Glomerular visceral epithelial cell (primary cell): ENCODE results near the gene IL12RB1.
"Not testable (repeated sequence)": the region's sequence is repeated elsewhere in the genome, so short reads cannot be mapped to it uniquely, and the experiment has no call there.

Experiments used
- DNase-seq: peaks from one replicate; pipeline ENCODE4 v3.0.0-alpha.2; 2016; ENCODE audit errors: extremely low spot score

Gene IL12RB1

GRCh38 chr19:18046059-18046718 is 40.5 kb downstream of the IL12RB1 start:
- peak; percentile 91 for DNase-seq

GRCh38 chr19:18045307-18046050 is 41.3 kb downstream of the IL12RB1 start:
- DNase-seq, result no peak

- DNase-seq, result peak; percentile 82
Observed at GRCh38 chr19:18044825-18045304, 41.9 kb downstream of the IL12RB1 start.

DNA sequence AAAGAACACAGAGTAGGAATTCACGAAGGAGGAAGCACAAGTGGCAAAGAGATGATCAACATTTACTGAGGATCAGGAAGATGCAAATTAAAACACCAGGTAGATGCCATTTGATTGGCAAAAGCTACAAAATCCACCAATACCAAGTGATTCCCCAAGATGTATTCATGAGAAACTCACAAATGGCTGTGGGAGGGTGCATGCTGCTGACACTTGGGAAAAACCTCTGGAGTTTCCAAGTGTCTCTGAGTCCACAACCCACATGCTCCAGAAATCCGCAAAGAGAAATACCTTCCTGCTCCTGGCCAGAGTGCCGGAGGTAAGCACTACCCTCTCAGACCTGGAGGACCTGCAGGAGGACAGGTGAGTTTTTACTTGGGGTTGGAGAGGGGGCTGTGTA is 43.1 kb downstream of the IL12RB1 start:
- no peak for DNase-seq

- no peak for DNase-seq
Observed at GRCh38 chr19:18041054-18041453, 45.7 kb downstream of the IL12RB1 start.

DNA sequence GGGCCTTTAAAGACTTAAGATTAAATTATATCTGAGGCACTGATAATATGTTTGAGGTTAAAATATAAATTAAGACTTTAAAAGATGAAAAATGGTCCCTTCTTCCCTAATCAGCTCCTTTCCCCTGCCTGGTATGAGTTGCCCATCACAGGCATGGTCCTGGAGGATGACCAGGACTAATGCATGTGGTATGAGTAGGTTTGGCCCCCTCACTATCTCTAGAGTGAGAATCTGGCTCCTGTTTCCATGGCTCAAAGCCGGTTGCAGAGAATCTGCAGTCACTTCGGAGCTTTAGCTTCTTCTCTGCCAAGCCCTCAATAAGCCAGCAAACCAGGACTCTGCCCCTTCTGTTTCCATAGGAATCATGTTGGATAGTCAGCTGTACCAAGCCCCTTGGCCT is 54.6 kb downstream of the IL12RB1 start:
- not testable (repeated sequence) for DNase-seq

GRCh38 chr19:18031401-18031800 is 55.3 kb downstream of the IL12RB1 start:
- DNase-seq, result not testable (repeated sequence)

GRCh38 chr19:18029617-18030338 is 57.0 kb downstream of the IL12RB1 start:
- DNase-seq, result no peak

DNA sequence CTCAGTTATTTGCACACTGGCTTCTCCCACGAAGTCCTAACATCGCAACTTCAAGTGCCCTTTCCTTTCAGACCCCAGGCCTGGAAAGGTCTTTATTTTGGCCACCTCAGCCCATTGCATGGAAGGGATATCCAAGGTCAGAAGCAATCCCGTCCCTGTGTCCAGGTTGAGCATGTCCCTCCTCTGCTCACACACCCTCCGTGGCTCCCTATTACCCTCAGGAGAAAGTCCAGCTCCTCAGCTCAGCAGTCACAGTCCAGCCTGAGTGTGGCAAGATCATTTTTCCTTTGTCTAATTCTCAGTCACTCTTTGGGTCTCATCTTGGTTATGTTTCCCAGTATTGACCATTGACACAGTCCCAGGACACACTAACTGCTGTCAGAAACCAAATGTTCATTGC is 59.6 kb downstream of the IL12RB1 start:
- no peak for DNase-seq

DNA sequence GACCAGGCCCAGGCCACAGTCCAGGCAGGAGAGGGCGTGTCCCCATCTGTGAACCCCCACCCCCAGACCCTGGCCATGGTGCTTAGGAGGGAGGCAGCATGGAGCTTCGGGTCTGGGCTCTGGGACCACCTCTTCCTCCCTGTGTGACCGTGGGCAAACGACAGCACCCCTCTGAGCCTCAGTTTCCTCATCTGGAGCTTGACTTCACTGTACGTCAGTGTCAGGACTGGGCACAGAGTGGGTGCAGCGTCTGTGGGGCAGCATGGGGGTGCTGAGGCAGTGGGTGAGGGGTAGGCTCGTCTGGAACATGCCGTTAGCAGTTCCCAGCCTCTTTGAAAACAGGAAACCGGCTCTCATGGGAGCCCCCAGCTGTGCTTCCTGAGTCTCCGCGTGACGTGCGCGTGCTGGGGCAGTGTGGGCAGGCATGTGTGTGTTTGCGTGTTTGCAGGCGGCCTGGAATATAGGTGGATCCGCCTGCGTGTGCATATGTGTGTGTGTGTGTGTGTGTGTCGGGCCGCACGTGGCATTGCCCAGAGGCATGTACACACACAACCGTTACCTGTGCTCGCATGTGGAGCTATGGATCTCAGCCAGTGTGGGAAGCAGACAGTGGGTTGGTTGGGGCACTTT is 63.0 kb downstream of the IL12RB1 start:
- DNase-seq, result no peak

GRCh38 chr19:18021121-18021755 is 65.5 kb downstream of the IL12RB1 start:
- peak; percentile 94 for DNase-seq

DNA sequence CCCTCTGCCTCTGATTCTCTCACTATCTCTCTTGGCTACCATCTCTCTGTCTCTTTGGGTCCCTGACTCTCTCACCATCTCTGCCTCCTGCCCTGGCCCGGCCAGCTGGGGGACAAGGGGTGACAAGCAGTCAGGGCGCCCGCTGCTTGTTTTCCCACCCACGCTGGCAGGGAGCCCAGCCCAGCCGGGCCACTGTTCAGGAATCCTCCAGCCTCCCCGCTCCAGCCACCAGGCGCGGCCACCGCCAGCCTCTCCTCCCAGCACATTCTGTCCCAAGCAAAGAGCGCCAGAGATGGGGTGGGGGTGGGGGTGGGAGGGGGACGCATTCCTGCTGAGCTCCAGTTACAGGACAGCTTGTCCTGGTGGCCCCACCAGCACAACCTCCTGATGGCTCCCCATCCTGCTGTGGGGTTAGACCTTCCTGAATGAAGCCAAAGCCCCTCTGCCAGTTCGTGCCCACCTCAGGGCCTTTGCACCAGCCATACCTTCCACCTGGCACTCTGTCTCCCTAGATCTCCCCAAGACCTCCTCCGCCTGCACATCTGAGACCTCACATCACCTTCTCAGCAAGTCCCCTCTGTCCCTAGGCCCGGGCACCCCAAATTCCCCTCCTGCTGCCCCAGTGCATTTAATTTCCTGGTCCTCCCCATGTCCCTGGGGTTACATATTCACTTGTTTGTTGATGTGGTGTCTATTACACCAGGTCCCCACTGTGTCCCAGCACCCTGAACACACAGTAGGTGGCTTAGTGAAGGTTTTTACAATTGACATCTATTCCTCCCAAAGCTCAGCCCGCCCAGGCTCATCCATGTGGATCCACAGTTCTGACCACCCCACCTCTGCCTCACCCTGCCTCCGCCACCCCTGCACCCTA is 66.3 kb downstream of the IL12RB1 start:
- DNase-seq, result peak; percentile 54

DNA sequence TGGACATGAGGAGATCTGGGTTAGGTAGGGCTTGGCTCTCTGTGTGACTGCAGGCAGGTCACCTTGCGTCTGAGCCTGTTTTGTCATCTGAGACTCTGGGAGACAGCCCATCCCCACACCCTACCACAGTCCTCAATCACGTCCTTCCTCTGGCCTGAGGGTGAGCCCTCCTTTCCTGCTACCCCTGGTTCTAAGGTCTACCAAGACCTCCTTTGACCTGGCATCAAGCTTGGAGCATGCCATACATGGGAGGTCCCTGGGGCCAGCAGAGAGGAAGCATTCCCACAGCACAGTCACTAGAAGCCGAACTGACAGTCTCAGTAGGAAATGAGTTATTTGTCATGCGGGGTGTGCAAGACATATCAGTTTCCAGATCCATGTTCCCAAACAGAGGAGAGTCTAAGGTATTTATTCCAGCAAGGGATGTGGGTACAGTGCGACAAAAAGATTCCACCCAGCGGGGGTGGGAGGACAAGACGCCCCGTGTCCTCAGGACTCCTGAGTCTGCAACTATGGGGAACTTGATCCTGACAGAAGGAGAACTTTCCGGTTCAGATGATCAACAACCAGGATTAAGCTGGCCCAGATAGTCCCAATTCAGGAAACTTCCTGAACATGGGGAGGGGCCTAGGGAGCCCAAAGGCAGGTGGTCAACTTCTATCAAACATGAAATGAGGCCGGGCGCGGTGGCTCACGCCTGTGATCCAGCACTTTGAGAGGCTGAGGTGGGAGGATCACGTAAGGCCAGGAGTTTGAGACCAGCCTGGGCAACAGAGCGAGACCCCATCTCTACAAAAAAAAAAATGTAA is 69.3 kb downstream of the IL12RB1 start:
- no peak for DNase-seq

DNA sequence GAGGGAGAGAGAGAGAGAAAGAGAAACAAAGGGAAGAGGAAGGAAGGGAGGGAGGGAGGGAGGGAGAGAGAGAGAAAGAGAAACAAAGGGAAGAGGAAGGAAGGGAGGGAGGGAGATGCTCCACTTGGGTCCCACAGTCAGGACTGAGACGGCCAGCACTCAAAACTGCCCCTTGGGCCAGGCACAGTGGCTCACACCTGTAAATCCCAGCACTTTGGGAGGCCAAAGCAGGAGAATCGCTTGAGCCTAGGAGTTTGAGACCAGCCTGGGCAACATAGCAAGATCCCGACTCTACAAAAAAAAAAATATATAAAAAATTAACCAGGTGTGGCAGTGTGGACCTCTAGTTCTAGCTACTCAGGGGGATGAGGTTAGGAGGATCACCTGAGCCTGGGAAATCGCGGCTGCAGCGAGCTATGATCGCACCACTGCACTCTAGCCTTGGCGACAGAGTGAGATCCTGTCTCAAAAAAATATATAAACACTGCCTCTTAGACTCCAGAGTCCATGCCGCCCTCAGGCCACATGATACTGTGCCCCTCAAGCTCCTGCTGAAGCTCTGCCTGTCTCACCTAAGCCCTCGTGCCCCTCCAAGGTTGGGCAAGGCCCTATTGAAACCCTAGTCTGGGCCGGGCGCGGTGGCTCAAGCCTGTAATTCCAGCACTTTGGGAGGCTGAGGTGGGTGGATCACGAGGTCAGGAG is 70.4 kb downstream of the IL12RB1 start:
- no peak for DNase-seq

GRCh38 chr19:18014197-18014596 is 72.5 kb downstream of the IL12RB1 start:
- DNase-seq, result no peak

DNA sequence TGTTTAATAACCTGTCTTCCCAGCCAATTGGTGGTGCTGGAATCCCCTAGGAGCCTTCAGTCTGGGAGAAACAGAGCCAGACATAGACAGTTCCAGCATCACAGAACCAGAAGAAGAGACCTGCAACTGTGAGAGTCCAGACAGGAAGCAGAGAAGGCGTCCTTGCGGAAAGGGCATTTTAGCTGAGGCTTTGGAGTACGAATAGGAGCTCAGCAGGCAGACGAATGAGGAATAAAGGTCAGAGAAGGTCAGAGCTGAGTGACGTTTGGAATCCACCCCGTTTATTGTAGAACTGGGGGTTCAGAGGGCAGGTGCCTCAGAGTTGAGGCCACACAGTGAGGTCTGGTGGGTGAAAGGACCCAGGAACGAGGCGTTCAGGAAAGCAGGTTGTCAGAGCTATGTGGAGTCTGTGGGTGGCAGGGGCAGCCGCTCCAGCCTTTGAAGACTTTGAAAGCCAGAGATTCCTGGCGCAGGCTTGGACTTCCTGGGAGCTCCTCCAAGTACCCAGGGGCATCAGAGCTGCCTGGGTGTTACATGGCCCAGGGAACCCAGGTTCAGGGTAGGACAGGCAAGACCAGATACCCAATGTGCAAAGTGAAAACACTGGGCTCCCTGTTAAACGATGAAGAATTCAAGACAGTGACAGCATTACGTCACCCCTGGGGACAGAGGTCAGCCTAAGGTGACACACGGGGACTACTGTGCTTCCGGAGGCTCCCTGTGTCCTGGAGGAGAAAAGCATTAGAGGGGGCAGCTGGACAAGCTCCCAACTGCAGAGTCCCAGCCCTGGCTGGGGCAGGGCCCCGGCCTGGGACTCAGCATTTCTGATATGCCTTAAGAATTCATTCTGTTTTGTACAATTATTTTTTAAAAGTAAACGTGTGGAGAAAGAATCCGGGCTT is 73.3 kb downstream of the IL12RB1 start:
- no peak for DNase-seq

- DNase-seq, result no peak
Observed at GRCh38 chr19:18010149-18010548, 76.6 kb downstream of the IL12RB1 start.

GRCh38 chr19:18009412-18010066 is 77.2 kb downstream of the IL12RB1 start:
- DNase-seq, result peak; percentile 70
